NT2/D1 (cell line): ENCODE measurements around the gene WDR86.

ENCODE experiments used
- DNase-seq: peaks from one replicate; pipeline ENCODE4 v3.0.0-alpha.2; 2011; ENCODE audit warnings: low read depth, low spot score
- H3K27me3 ChIP-seq: 2 replicates; pipeline ENCODE4 v1.6.0; 2011; ENCODE audit warnings: mild to moderate bottlenecking; ENCODE audit not compliant: insufficient read length, insufficient read depth
- H3K36me3 ChIP-seq: 2 replicates; pipeline ENCODE4 v1.6.1; 2011; ENCODE audit warnings: mild to moderate bottlenecking, low read length, mixed read lengths; ENCODE audit not compliant: insufficient read depth, insufficient read length
- H3K4me1 ChIP-seq: 2 replicates; pipeline ENCODE4 v1.5.1; 2011; ENCODE audit not compliant: insufficient read depth, insufficient read length
- H3K4me3 ChIP-seq: 2 replicates; pipeline ENCODE4 v1.5.1; 2011; ENCODE audit warnings: low read depth; ENCODE audit not compliant: insufficient read length
- H3K9ac ChIP-seq: 2 replicates; pipeline ENCODE4 v1.6.0; 2011; ENCODE audit warnings: low read depth; ENCODE audit not compliant: insufficient read length
- H3K9me3 ChIP-seq: 2 replicates; pipeline ENCODE4 v1.5.1; 2011; ENCODE audit warnings: mild to moderate bottlenecking, low read length; ENCODE audit not compliant: insufficient read depth
- SUZ12 ChIP-seq: IDR thresholded peaks from 2 replicates; pipeline ENCODE4 v1.6.1; 2011; ENCODE audit not compliant: insufficient read length, insufficient read depth; ENCODE audit errors: extremely low read depth
- YY1 ChIP-seq: IDR thresholded peaks from 2 replicates; pipeline ENCODE4 v1.6.1; 2011; ENCODE audit not compliant: insufficient read length, insufficient read depth
- ZNF274 ChIP-seq: IDR thresholded peaks from 2 replicates; pipeline ENCODE4 v1.6.1; 2011; ENCODE audit warnings: mild to moderate bottlenecking, low read depth, low read length

WDR86 gene

DNA sequence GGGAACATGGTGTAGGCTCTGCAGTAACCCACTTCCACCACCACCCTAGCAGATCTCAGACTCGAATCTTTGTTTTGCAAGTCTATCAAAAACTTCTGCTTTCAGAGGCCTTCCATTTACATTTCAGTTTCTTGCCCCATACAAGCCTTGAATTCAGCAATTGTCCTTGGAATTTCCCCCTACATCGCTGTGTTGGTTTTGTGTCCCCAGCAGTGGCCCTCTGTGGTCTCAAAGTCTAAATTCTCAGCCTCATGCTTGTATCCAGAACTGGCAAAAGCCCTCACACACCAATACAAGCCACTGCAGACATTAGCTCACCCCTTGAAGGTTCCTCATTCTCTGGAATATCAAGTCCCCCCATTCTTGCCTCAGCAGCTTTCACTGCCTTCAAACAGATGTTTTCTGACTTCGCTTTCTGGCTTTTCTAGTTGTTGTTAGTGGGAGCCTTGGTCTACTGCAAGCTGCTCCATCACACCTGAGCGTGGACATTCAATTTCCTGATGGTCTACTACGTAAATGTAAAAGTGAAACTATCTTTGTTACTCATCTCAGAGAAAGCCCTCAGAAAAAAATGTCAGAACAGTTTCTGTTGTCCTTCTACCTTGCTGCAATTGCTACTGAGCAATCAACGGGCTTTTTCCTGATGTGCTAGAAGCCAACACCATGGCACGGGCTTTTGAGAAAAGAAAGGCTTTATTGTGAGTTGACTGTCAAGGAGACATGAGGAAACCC, 70.0 kb downstream of the WDR86 start:
- TF ChIP-seq ZNF274 (no peak), SUZ12 (no peak)
- Histone ChIP-seq H3K4me1 (no peaks in the 10 kb centered on the region), H3K4me3 (no peak overlapping the region), H3K9me3 (no peaks in the 10 kb centered on the region), H3K9ac (no peak overlapping the region), H3K27me3 (no peaks in the 10 kb centered on the region), H3K36me3 (peaks cover 4% of the 10 kb centered on the region)
- DNase-seq, result no peak

DNA sequence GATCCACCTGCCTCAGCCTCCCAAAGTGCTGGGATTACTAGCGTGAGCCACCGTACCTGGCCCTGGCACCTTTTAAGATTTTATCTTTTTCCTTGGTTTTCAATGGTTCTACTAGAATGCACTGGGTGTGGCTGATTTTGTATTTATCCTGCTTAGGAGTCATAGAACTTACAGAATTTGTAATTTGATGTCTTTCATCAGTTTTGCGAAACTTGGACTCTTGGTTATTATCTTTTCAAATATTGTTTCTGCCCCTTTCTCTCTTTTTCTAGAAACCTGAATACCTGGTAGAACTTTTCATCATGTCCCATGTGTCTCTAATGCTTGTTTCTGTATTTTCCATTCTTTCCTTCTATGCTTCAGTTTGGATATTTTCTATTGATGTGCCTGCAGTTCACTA, 71.0 kb downstream of the WDR86 start:
- Histone ChIP-seq H3K36me3 (peaks cover 4% of the 10 kb centered on the region), H3K27me3 (no peaks in the 10 kb centered on the region), H3K9ac (no peak overlapping the region), H3K4me1 (no peaks in the 10 kb centered on the region), H3K9me3 (no peaks in the 10 kb centered on the region), H3K4me3 (no peak overlapping the region)
- DNase-seq, result no peak
- TF ChIP-seq SUZ12, result no peak
- no peak for TF ChIP-seq YY1
- TF ChIP-seq ZNF274, result no peak

DNA sequence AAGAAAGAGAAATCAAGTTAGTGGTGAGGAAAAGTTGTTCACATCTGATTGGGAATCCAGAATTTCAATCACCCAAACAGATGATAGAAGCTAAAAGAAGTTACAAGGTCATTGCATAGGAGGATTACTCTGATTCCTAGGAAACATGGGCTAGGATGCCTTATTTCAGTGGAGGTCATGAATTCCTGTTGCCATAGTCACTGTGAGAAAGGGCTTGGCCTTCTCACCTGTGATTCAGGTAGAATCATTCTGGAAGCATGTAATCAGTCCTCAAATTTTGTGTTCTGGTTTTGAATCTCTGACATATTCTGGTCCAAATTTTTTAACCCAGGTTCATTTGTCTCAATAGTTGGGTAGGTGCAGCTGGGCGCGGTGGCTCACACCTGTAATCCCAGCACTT, 72.5 kb downstream of the WDR86 start:
- H3K4me3 ChIP-seq, result no peak overlapping the region
- H3K9ac ChIP-seq, result no peak overlapping the region
- no peaks in the 10 kb centered on the region for H3K36me3 ChIP-seq
- H3K27me3 ChIP-seq, result no peaks in the 10 kb centered on the region
- no peak for DNase-seq
- TF ChIP-seq YY1 (no peak), ZNF274 (no peak), SUZ12 (no peak)
- no peaks in the 10 kb centered on the region for H3K4me1 ChIP-seq
- H3K9me3 ChIP-seq, result no peaks in the 10 kb centered on the region

DNA sequence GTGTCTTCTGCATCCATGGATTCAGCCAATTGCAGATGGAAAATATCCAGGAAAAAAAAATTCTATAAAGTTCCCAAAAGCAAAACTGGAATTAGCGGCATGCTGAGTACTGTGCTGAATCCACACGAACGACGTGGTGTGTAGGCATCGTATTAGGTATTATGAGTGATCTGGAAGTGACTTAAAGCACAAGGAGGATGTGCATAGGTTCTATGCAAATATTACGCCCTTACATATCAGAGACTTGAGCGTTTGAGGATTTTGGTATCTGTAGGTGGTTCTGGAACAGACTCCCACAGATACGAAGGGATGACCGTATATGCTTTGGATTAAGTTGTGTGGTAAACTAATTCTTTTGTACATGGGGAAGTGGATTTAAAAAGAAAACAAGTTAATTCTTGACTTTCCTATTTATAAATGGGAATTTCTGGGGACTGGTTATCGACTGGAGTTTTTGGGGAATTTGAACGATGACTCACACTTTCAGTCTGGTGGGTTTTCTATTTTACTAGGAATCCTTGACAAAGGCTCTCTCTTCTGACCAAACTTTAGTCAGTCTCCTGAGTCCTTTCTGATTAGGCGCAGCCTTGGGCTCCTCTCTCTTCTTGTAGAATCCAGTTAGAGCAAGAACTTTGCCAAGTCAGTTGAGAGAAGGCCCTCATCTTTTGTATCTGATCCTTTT, 73.7 kb downstream of the WDR86 start:
- no peak for DNase-seq
- Histone ChIP-seq H3K9ac (no peak overlapping the region), H3K36me3 (no peaks in the 10 kb centered on the region), H3K4me3 (no peak overlapping the region), H3K9me3 (no peaks in the 10 kb centered on the region), H3K27me3 (no peaks in the 10 kb centered on the region), H3K4me1 (no peaks in the 10 kb centered on the region)
- no peak for TF ChIP-seq YY1

DNA sequence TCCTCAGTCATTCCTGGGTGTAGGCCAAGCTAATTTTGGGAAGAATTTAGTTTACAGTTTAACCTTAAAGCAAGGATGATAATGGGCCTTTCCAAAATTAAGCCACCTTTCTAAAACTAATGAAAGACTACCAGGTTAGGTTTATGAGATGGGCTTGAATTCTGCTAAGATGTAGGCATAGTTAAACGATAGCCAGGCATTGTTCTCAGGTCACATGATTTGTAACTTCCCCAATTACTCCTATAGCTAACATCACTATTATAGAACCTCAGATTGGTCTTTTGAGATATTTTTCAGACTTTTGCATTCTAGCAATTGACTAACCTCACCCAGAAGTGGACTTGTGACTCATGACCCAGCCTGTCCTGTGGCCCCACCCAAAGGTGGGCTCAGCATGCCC, 75.2 kb downstream of the WDR86 start:
- no peak overlapping the region for H3K9ac ChIP-seq

More for the DNA sequence above, 75.2 kb downstream of the WDR86 start:
- Histone ChIP-seq H3K27me3 (no peaks in the 10 kb centered on the region), H3K9me3 (no peaks in the 10 kb centered on the region), H3K4me3 (no peak overlapping the region), H3K36me3 (no peaks in the 10 kb centered on the region), H3K4me1 (no peaks in the 10 kb centered on the region)
- no peak for DNase-seq
- TF ChIP-seq ZNF274 (no peak), SUZ12 (no peak), YY1 (no peak)
